Endothelial cell of umbilical vein (primary cell): ENCODE results near the gene OR52B6.

ENCODE experiments used
- CTCF ChIP-seq, 2 donors: IDR thresholded peaks; 1 replicate in 1 of 2; 2 replicates in 1 of 2; pipeline ENCODE4 v1.5.1; 2011; ENCODE audit warnings: low read length in 2 of 2, mild to moderate bottlenecking in 2 of 2, moderate library complexity in 2 of 2, control low read depth in 1 of 2, inconsistent platforms in 1 of 2, low read depth in 1 of 2; ENCODE audit not compliant: insufficient read depth in 1 of 2; ENCODE audit errors: extremely low read depth in 1 of 2
- EZH2 ChIP-seq: IDR thresholded peaks from 2 replicates; pipeline ENCODE4 v1.6.1; 2012; ENCODE audit warnings: borderline replicate concordance, low read depth, mild to moderate bottlenecking, moderate library complexity, low read length, inconsistent platforms; ENCODE audit not compliant: severe bottlenecking
- FOS ChIP-seq: IDR thresholded peaks from 2 replicates; pipeline ENCODE4 v1.6.1; 2011; ENCODE audit warnings: mild to moderate bottlenecking, low read length, moderate library complexity, borderline replicate concordance; ENCODE audit not compliant: insufficient read depth
- GATA2 ChIP-seq: IDR thresholded peaks from 2 replicates; pipeline ENCODE4 v1.7.0; 2011; ENCODE audit warnings: low read depth, mild to moderate bottlenecking, moderate library complexity, mixed read lengths, low read length; ENCODE audit not compliant: insufficient read length, insufficient read depth
- JUN ChIP-seq: IDR thresholded peaks from 2 replicates; pipeline ENCODE4 v1.6.1; 2011; ENCODE audit warnings: borderline replicate concordance, low read depth; ENCODE audit not compliant: insufficient read length, insufficient read depth
- MYC ChIP-seq: IDR thresholded peaks from one replicate; pipeline ENCODE4 v1.6.1; 2011; ENCODE audit warnings: mild to moderate bottlenecking, low read depth, low read length
- POLR2A ChIP-seq: IDR thresholded peaks from 2 replicates; pipeline ENCODE4 v1.6.1; 2012; ENCODE audit warnings: low read depth, mild to moderate bottlenecking, control low read depth, low read length
- POLR2AphosphoS5 ChIP-seq: IDR thresholded peaks from 2 replicates; pipeline ENCODE4 v1.6.1; 2012; ENCODE audit warnings: low read depth, mild to moderate bottlenecking, control low read depth, low read length, moderate library complexity; ENCODE audit not compliant: insufficient read depth
- TF ChIP-seq, protein P1 (sequence below): IDR thresholded peaks from 2 replicates; pipeline ENCODE4 v1.6.1; 2011; ENCODE audit not compliant: insufficient read depth, insufficient read length

- no peak for TF ChIP-seq POLR2AphosphoS5
- no peak for TF ChIP-seq CTCF (IDR thresholded peaks at IDR 0.05; ENCODE audit: extremely low read depth in 1 of 2, insufficient read depth in 1 of 2, low read depth in 1 of 2, low read length in 2 of 2)
- TF ChIP-seq POLR2A: no peak
- no peak for TF ChIP-seq EZH2
- no peak for TF ChIP-seq GATA2
- TF ChIP-seq, protein P1, sequence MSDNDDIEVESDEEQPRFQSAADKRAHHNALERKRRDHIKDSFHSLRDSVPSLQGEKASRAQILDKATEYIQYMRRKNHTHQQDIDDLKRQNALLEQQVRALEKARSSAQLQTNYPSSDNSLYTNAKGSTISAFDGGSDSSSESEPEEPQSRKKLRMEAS: no peak
- TF ChIP-seq MYC: no peak
- no peak for TF ChIP-seq JUN
- no peak for TF ChIP-seq FOS
Observed at GRCh38 chr11:5597953-5598352, 17.3 kb downstream of the OR52B6 start.
